DND-41 (cell line): ENCODE results near the gene WDR62.

ENCODE experiments used
- ATAC-seq: fragments of 200-7000 bp; cut with Tn5 transposase; 3 replicates; pipeline ENCODE4 v1.9.1; 2021; ENCODE audit warnings: low read depth; ENCODE audit not compliant: insufficient read depth
- DNase-seq: peaks from one replicate; pipeline ENCODE4 v3.0.0-alpha.2; 2020
- H2AFZ ChIP-seq: 2 replicates; pipeline ENCODE4 v1.6.0; 2012; ENCODE audit warnings: low read depth, low read length
- H3K27ac ChIP-seq: 2 replicates; pipeline ENCODE4 v1.5.1; 2012; ENCODE audit warnings: low read length, inconsistent platforms
- H3K27me3 ChIP-seq: fragments of 200-600 bp; sonication (generic); 2 replicates; pipeline ENCODE4 v1.6.0; 2012; ENCODE audit warnings: low read length, mild to moderate bottlenecking, inconsistent platforms; ENCODE audit not compliant: insufficient read depth, poor library complexity
- H3K36me3 ChIP-seq: 2 replicates; pipeline ENCODE4 v1.5.1; 2012; ENCODE audit warnings: low read length, inconsistent platforms; ENCODE audit not compliant: insufficient read depth
- H3K4me1 ChIP-seq: 2 replicates; pipeline ENCODE4 v1.5.1; 2012; ENCODE audit warnings: mild to moderate bottlenecking, low read length; ENCODE audit not compliant: insufficient read depth
- H3K4me2 ChIP-seq: 2 replicates; pipeline ENCODE4 v1.6.0; 2012; ENCODE audit warnings: mild to moderate bottlenecking, moderate library complexity, low read length, inconsistent platforms; ENCODE audit not compliant: insufficient read depth
- H3K4me3 ChIP-seq, 2 experiments: fragments of 200-600 bp in 1 of 2; shearing (Covaris generic) in 1 of 2; 2 replicates each; pipeline ENCODE4 v1.5.1; 2012 to 2016; ENCODE audit warnings: inconsistent platforms in 2 of 2, low read length in 2 of 2, mild to moderate bottlenecking in 2 of 2, low read depth in 1 of 2, moderate library complexity in 1 of 2
- H3K79me2 ChIP-seq: 2 replicates; pipeline ENCODE4 v1.6.0; 2012; ENCODE audit warnings: low read length, inconsistent platforms; ENCODE audit not compliant: insufficient read depth
- H3K9ac ChIP-seq: 2 replicates; pipeline ENCODE4 v1.6.0; 2012; ENCODE audit warnings: low read depth, mild to moderate bottlenecking, inconsistent platforms, low read length, moderate library complexity
- H3K9me3 ChIP-seq: 2 replicates; pipeline ENCODE4 v1.5.1; 2012; ENCODE audit warnings: low read length, moderate library complexity, mild to moderate bottlenecking, inconsistent platforms; ENCODE audit not compliant: insufficient read depth, severe bottlenecking
- H4K20me1 ChIP-seq: 2 replicates; pipeline ENCODE4 v1.6.0; 2012; ENCODE audit warnings: low read length; ENCODE audit not compliant: insufficient read depth
- EZH2 ChIP-seq: IDR thresholded peaks from 3 replicates; pipeline ENCODE4 v1.6.1; 2012; ENCODE audit warnings: borderline replicate concordance, low read depth, mild to moderate bottlenecking, moderate library complexity, low read length, inconsistent platforms; ENCODE audit not compliant: severe bottlenecking
- TF ChIP-seq, protein P1 (sequence below): IDR thresholded peaks from 2 replicates; pipeline ENCODE4 v1.5.1; 2012; ENCODE audit warnings: borderline replicate concordance, low read length, moderate library complexity, mild to moderate bottlenecking; ENCODE audit not compliant: poor library complexity, severe bottlenecking; ENCODE audit errors: extremely low read depth

The WDR62 gene

DNA sequence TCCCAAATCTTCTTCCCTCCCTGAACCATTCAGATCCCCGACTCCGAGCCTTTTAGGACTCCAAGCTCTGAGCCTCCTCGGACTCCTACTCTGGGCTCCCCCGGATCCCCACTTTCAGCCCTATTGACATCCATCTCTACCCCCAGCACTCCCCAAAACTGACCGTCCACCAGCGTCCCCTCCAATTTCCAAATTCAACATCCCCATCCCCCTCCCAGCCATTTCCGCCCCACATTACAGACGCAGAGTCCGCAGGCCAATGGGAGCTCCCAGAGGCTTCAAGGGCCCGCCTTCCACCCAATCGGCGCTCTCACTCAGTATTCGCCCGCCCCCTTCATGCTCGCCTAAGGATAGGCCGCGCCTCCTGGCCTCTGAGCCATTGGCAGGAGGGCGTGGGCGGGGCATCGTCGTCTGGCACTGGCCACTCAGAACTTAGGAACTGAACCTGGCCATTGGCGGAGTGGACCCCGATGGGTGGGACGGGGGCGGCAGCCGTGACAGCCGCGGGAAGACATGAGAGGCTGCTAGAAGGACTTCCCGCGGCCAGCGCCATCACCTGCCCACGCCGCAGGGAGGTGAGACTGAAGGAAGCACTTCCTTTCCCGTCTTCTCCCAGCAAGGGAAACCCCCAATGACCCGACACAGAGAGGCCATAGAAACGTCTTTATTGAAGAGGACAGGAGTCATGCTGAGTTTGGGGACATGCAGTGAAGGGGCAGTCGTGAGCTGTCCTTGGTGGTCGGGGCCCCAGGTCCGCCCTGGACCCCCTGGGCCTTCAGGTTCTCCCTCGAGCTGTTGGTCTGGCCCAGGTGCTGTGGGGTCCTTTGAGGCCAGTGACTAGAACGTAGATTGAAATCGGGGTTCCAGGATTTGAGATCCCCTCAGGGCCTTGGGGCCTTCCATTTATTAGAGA lies 40.4 kb upstream of the WDR62 start, which contains the start of gene ALKBH6:
Gene ALKBH6 (minus strand): TSS at position 202 of the 913 bp plus-strand sequence. CDS start 816 bp downstream, outside the sequence.
- Histone ChIP-seq H4K20me1 (no peaks in the 10 kb centered on the region), H3K27ac (peak within 1 kb of the TSS; percentile 90), H3K79me2 (peaks cover 36% of the 10 kb centered on the region), H3K36me3 (peaks cover 21% of the 10 kb centered on the region; the same call in 1 of the 2 replicates), H3K4me1 (peaks cover 28% of the 10 kb centered on the region), H3K9me3 (no peaks in the 10 kb centered on the region), H3K9ac (peak within 1 kb of the TSS; percentile 92), H2AFZ (peak within 1 kb of the TSS; percentile 97), H3K4me3 (peak within 1 kb of the TSS; percentile 67 to 96), H3K27me3 (no peaks in the 10 kb centered on the region), H3K4me2 (peak within 1 kb of the TSS; percentile 96)
- ATAC-seq (peak; percentile 98), DNase-seq (peak; percentile 100)
- TF ChIP-seq, protein P1, sequence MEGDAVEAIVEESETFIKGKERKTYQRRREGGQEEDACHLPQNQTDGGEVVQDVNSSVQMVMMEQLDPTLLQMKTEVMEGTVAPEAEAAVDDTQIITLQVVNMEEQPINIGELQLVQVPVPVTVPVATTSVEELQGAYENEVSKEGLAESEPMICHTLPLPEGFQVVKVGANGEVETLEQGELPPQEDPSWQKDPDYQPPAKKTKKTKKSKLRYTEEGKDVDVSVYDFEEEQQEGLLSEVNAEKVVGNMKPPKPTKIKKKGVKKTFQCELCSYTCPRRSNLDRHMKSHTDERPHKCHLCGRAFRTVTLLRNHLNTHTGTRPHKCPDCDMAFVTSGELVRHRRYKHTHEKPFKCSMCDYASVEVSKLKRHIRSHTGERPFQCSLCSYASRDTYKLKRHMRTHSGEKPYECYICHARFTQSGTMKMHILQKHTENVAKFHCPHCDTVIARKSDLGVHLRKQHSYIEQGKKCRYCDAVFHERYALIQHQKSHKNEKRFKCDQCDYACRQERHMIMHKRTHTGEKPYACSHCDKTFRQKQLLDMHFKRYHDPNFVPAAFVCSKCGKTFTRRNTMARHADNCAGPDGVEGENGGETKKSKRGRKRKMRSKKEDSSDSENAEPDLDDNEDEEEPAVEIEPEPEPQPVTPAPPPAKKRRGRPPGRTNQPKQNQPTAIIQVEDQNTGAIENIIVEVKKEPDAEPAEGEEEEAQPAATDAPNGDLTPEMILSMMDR = peak; percentile 24
- TF ChIP-seq EZH2 = no peak

DNA sequence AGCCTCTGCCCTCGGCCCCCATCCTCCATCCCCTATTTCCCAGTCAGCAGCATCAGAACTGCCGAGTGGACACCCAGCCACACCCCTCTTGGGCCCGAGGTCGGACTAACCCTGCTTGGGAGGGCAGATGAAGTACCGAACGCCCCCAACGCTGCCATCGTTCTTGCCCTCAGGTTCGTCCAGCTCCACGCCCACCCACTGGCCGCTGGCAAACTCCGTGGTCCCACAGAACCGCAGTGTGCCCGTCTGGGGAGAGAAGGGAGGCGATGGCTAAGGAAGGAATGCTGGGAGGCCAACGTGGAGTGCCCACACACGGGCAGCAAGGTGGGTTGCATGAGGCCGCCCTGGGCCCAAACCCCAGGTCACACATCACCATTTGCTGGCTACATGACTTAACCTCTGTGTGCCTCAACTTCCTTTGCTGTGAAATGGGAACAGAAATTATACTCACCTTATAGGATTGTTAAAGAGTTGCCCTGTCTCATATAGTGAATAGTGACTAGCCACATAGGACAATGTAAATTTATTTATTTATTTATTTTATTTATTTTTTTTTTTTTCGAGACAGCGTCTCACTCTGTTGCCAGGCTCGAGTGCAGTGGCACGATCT lies 35.5 kb upstream of the WDR62 start:
- H3K9me3 ChIP-seq = no peaks in the 10 kb centered on the region
- H3K79me2 ChIP-seq = peaks cover 22% of the 10 kb centered on the region
- no peak overlapping the region for H3K4me3 ChIP-seq
- H3K27me3 ChIP-seq = no peaks in the 10 kb centered on the region
- H3K9ac ChIP-seq = no peak overlapping the region
- H2AFZ ChIP-seq = no peak overlapping the region
- H3K36me3 ChIP-seq = peaks cover 53% of the 10 kb centered on the region
- no peaks in the 10 kb centered on the region for H4K20me1 ChIP-seq
- no peak overlapping the region for H3K27ac ChIP-seq
- peaks cover 15% of the 10 kb centered on the region for H3K4me1 ChIP-seq
- ATAC-seq (no peak), DNase-seq (no peak)
- no peak overlapping the region for H3K4me2 ChIP-seq
- TF ChIP-seq, protein P1 = no peak

DNA sequence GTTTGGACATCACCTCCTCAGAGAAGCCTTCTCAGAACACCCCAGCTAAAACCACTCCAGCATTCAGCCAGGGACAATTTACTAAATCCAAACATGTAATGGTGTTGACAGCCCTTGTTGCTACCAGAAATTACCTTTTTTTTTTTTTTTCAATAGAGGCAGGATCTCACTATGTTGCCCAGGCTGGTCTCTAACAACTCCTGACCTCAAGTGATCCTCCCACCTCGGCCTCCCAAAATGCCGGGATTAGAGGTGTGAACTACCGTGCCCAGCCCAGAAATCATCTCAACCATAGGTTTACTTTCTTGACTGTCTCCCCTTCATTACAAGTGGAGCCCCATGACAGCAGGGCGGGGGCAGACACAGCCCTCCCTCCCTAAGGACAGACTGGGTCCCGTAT lies 31.3 kb upstream of the WDR62 start:
- Histone ChIP-seq H4K20me1 (no peaks in the 10 kb centered on the region; the same call in 1 of the 2 replicates), H3K27me3 (no peaks in the 10 kb centered on the region), H3K4me3 (no peak overlapping the region), H3K27ac (no peak overlapping the region), H3K4me2 (no peak overlapping the region), H3K79me2 (no peaks in the 10 kb centered on the region), H2AFZ (no peak overlapping the region), H3K9ac (no peak overlapping the region), H3K36me3 (peaks cover 63% of the 10 kb centered on the region), H3K4me1 (no peaks in the 10 kb centered on the region), H3K9me3 (no peaks in the 10 kb centered on the region)
- DNase-seq = no peak
- TF ChIP-seq EZH2 = no peak
- TF ChIP-seq, protein P1 = no peak
- no peak for ATAC-seq
